B cell (primary cell): ENCODE data around the gene NCSTN. TPM values are rescaled to one million over a fixed set of nuclear protein-coding genes. Genes with fewer than 3 reads are reported as not detected.

Source experiments
- ATAC-seq: fragments of 200-7000 bp; cut with Tn5 transposase; one replicate; pipeline ENCODE4 v1.10.0; 2021; ENCODE audit warnings: low read depth, mild to moderate bottlenecking, moderate number of reproducible peaks, moderate library complexity
- CTCF ChIA-PET: fragments of 350-600 bp; sonication (Branson Sonifier 250); formaldehyde crosslinking; loops from one replicate; lab custom pipeline; 2021; ENCODE audit warnings: antibody characterized with exemption, inconsistent platforms; lab: Charles Lee
- POLR2A ChIA-PET: fragments of 350-600 bp; sonication (Branson Sonifier 250); formaldehyde crosslinking; loops from one replicate; lab custom pipeline; 2021; ENCODE audit warnings: antibody characterized with exemption; lab: Charles Lee
- DNase-seq: peaks from one replicate; pipeline ENCODE4 v3.0.0; 2013
- H2AFZ ChIP-seq: 2 replicates; pipeline ENCODE4 v1.6.1; 2012; ENCODE audit warnings: mild to moderate bottlenecking, low read depth, low read length; ENCODE audit not compliant: insufficient read depth, poor library complexity, severe bottlenecking
- H3K27ac ChIP-seq, 2 donors: 1 replicate in 1 of 2; 2 replicates in 1 of 2; pipeline ENCODE4 v1.5.1; 2012 to 2013; ENCODE audit warnings: low read length in 2 of 2, mild to moderate bottlenecking in 2 of 2, moderate library complexity in 1 of 2
- H3K27me3 ChIP-seq, 4 experiments: fragments of 200-600 bp in 1 of 4; sonication (generic) in 1 of 4; replicated peaks in 1 of 4; 1 replicate in 2 of 4; 2 replicates in 2 of 4; pipeline versions ENCODE4 v1.6.1 to v1.7.0; 2013 to 2016; ENCODE audit warnings: low read length in 3 of 4, mild to moderate bottlenecking in 2 of 4, mixed read lengths in 1 of 4, moderate library complexity in 1 of 4; ENCODE audit not compliant: insufficient read depth in 4 of 4, control insufficient read depth in 3 of 4; ENCODE audit errors: control extremely low read depth in 1 of 4
- H3K36me3 ChIP-seq, 2 experiments: replicated peaks in 1 of 2; 1 replicate in 1 of 2; 2 replicates in 1 of 2; pipeline versions ENCODE4 v1.6.1 to v1.7.1; 2013; ENCODE audit warnings: low read length in 1 of 2; ENCODE audit not compliant: insufficient read depth in 2 of 2, control insufficient read depth in 1 of 2; ENCODE audit errors: control extremely low read depth in 1 of 2, extremely low read depth in 1 of 2
- H3K4me1 ChIP-seq, 2 donors: fragments of 200-600 bp in 1 of 2; sonication (generic) in 1 of 2; 1 replicate in 1 of 2; 2 replicates in 1 of 2; pipeline versions ENCODE4 v1.5.1 to v1.6.1; 2013 to 2017; ENCODE audit warnings: low read length in 2 of 2; ENCODE audit not compliant: control insufficient read depth in 2 of 2, insufficient read depth in 2 of 2
- H3K4me2 ChIP-seq: replicated peaks from 2 replicates; pipeline ENCODE3; 2012; ENCODE audit warnings: mild to moderate bottlenecking, low read depth, low read length; ENCODE audit not compliant: poor library complexity, severe bottlenecking
- H3K4me3 ChIP-seq, 5 experiments: fragments of 200-600 bp in 1 of 5; sonication (generic) in 1 of 5; 1 replicate in 3 of 5; 2 replicates in 2 of 5; pipeline versions ENCODE4 v1.5.1 to v1.7.0; 2011 to 2016; ENCODE audit warnings: low read length in 4 of 5, mild to moderate bottlenecking in 4 of 5, low read depth in 2 of 5, control low read depth in 1 of 5, moderate library complexity in 1 of 5; ENCODE audit not compliant: insufficient read depth in 1 of 5; ENCODE audit errors: control extremely low read depth in 1 of 5, extremely low read depth in 1 of 5
- H3K79me2 ChIP-seq: fragments of 200-600 bp; sonication (generic); one replicate; pipeline ENCODE4 v1.6.0; 2016; ENCODE audit warnings: low read length; ENCODE audit not compliant: control insufficient read depth, insufficient read depth
- H3K9ac ChIP-seq: fragments of 200-600 bp; sonication (generic); 2 replicates; pipeline ENCODE4 v1.6.1; 2017; ENCODE audit warnings: mild to moderate bottlenecking, low read length, moderate library complexity
- H3K9me3 ChIP-seq, 3 donors: one replicate each; pipeline versions ENCODE4 v1.6.1 to v1.7.1; 2013; ENCODE audit warnings: low read length in 2 of 3; ENCODE audit not compliant: control insufficient read depth in 2 of 3, insufficient read depth in 1 of 3; ENCODE audit errors: control extremely low read depth in 1 of 3
- H4K20me1 ChIP-seq: 2 replicates; pipeline ENCODE4 v1.6.0; 2012; ENCODE audit warnings: mild to moderate bottlenecking, low read length; ENCODE audit not compliant: insufficient read depth, control insufficient read depth, poor library complexity, severe bottlenecking
- H3K27ac Mint-ChIP-seq: one replicate; pipeline ENCODE4 v1.8.0; 2021; ENCODE audit warnings: mixed read lengths
- H3K27me3 Mint-ChIP-seq: one replicate; pipeline ENCODE4 v1.8.0; 2021; ENCODE audit warnings: mixed read lengths
- H3K4me1 Mint-ChIP-seq: one replicate; pipeline ENCODE4 v1.8.0; 2021; ENCODE audit warnings: mixed read lengths
- H3K4me3 Mint-ChIP-seq: one replicate; pipeline ENCODE4 v1.8.0; 2021; ENCODE audit warnings: mixed read lengths
- H3K9me3 Mint-ChIP-seq: one replicate; pipeline ENCODE4 v1.8.0; 2022; ENCODE audit warnings: mixed read lengths; ENCODE audit not compliant: insufficient read depth
- CTCF ChIP-seq: fragments of 200-600 bp; IDR thresholded peaks from one replicate; pipeline ENCODE4 v1.8.0; 2022; ENCODE audit warnings: antibody characterized with exemption, mild to moderate bottlenecking
- EZH2 ChIP-seq: IDR thresholded peaks from 2 replicates; pipeline ENCODE4 v1.6.1; 2012; ENCODE audit warnings: borderline replicate concordance, low read depth, mild to moderate bottlenecking, moderate library complexity, low read length; ENCODE audit not compliant: insufficient read depth, poor library complexity, severe bottlenecking
- WGBS: methylation state at CpG from one replicate; pipeline ENCODE4 v1.1.5; 2013; ENCODE audit warnings: missing lambda C conversion rate; ENCODE audit not compliant: insufficient coverage; 5-methylcytosine and 5-hydroxymethylcytosine counted together
- intact Hi-C: fragments of 100-400 bp; cut with micrococcal nuclease; formaldehyde crosslinking; loops from one replicate; pipeline ENCODE4 v1.10.0; 2022
- polyA plus RNA-seq: library from polyadenylated mRNA; depleted of rRNA; stranded (reverse); fragments of >200 nt; gene quantifications from 2 replicates; pipeline ENCODE4 v1.2.3, GENCODE V29; 2012
- total RNA-seq, 2 donors: library from RNA; stranded (reverse); fragments of 120-200 nt in 1 of 2; gene quantifications; 1 replicate in 1 of 2; 2 replicates in 1 of 2; pipeline versions ENCODE4 v1.2.3 to v1.2.4, GENCODE V29; 2013 to 2022

The NCSTN gene
- total and polyA plus RNA-seq, 2 donors (not counting 1 experiment from before 2014, with no cell fraction given) = 95.1 to 110 TPM

GRCh38 chr1:160367516-160367900, 24.3 kb downstream of the NCSTN start:
- H3K27ac Mint-ChIP-seq = no peak overlapping the region
- intact Hi-C loops = no loop called here

More at GRCh38 chr1:160367516-160367900, 24.3 kb downstream of the NCSTN start:
- Histone ChIP-seq H3K79me2 (no peaks in the 10 kb centered on the region), H3K9ac (no peak overlapping the region), H3K4me3 (no peak overlapping the region), H3K4me2 (no peak overlapping the region), H2AFZ (no peak overlapping the region), H3K27me3 (no peaks in the 10 kb centered on the region), H3K9me3 (no peaks in the 10 kb centered on the region), H4K20me1 (no peaks in the 10 kb centered on the region), H3K36me3 (no peaks in the 10 kb centered on the region), H3K27ac (no peak overlapping the region), H3K4me1 (no peaks in the 10 kb centered on the region)
- CTCF ChIA-PET = interaction anchor here (1.8 kb wide), 1 partner anchor 240 kb away, joined by 5 read pairs; no protein-coding TSS in a partner anchor
- POLR2A ChIA-PET = no interaction called here
- TF ChIP-seq CTCF (no peak), EZH2 (no peak)
- H3K4me1 Mint-ChIP-seq = no peaks in the 10 kb centered on the region
- ATAC-seq = no peak
- H3K27me3 Mint-ChIP-seq = no peaks in the 10 kb centered on the region
- DNase-seq = no peak
- no peak overlapping the region for H3K4me3 Mint-ChIP-seq
- WGBS = 48% methylated on average over 3 of the region's 4 CpGs
- H3K9me3 Mint-ChIP-seq = no peaks in the 10 kb centered on the region
